GM21360 (cell line): ENCODE measurements around the gene DGKB.

ENCODE experiments used
- ATAC-seq: cut with Tn5 transposase; IDR thresholded peaks from one replicate; pipeline ENCODE4 v1.9.1; 2021; ENCODE audit warnings: mild to moderate bottlenecking, moderate library complexity; ENCODE audit not compliant: unreplicated experiment

Gene DGKB

DNA sequence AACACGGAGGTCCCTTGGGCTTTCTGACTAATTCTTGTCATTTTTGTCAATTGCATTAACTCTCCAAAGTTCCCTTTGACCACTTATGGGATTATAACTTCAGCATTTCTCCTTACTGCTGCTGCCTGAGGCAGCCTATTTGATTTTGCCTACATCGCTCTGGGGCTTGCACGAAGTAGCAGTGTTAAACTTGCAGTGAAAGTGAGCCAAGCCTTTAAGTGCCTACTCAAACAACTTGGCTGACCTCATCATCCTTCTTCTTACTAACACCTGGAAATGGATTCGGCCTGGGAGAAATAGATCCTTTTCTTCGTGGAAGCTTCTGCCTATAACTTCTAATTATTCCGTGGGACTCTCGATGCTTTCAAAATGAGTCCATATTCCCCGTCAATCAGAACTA, 76.6 kb downstream of the DGKB start:
- no peak for ATAC-seq

- no peak for ATAC-seq
These were observed 80.1 kb downstream of the DGKB start for GRCh38 chr7:14822481-14822854.

- no peak for ATAC-seq
These were observed 80.6 kb downstream of the DGKB start for GRCh38 chr7:14821757-14822480.

DNA sequence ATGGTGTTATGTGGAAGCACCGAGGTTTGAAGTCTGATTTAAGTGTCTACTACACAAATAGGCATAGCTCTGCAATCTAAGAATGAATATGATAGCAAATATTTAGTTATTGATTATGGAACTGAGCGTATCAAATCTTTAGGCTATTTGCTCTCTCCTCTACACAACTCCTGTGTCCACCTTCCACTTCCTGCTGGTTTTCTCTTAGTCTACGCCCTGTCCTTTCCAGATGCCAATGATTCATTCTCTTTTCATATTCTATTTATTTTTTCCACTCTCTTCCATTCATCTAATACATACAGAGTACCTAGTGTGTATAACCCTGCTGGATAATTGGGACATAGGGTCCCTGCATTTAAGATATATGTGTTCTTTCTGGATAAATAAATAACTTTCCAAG, 83.7 kb downstream of the DGKB start:
- no peak for ATAC-seq

DNA sequence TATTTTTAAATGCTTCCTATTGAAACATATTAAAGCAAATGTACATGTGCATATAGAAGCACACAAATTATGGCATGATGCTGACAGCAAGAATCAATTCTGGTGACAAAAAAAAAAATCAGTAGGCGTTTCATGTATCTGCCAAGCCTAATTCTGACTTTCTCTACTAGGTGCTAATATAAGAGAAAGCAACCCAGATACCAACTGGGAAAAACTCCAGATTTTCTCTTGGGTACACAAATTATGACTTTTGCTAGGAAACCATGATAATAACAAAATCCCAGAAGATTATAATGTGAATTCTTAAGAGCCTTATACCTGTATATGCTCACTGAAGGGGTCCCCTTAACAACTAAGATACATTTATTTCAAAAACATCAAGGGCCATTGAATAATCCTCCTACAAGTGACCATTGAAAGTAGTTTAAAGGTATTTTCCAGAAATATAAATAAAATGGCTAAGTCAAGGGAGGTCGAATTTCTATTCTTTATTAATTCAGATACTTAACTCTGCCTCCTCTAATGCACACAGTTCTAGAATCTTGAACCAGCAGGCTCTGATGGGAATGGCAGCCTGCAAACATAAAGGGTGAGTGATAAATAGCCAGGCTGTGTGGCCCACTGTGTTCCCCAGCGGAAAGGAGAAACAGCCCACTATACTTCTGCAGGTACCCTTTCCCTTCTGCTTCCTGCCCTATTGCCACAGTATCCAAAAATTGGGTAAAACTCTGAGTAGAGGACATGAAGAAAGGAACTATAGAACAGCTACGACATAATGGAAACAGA, 84.5 kb downstream of the DGKB start:
- no peak for ATAC-seq

GRCh38 chr7:14807507-14807906, 95.0 kb downstream of the DGKB start:
- ATAC-seq: no peak

- ATAC-seq: no peak
These were observed 95.7 kb downstream of the DGKB start for GRCh38 chr7:14806891-14807290.

- no peak for ATAC-seq
These were observed 97.3 kb downstream of the DGKB start for GRCh38 chr7:14805105-14805719.

- ATAC-seq: no peak
These were observed 101.9 kb downstream of the DGKB start for GRCh38 chr7:14800664-14801063.

DNA sequence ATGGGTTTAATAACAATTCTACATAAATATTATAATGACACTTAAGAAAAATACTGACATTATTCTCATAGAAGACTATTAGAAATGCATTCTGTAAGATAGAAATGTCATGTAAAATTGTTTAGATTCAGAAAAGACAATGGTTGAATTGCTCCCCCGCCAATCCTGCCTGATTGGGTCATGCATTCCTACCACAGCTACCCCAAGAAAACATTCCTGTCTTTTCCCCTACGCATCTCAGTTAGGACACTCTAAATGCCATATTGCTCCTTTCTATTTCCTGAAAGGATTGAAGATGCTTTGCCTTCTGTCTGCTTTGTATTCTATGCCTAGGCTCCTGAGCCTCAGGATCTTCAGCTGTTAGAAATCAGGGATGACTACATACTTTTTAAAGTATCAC, 109.4 kb downstream of the DGKB start:
- no peak for ATAC-seq

DNA sequence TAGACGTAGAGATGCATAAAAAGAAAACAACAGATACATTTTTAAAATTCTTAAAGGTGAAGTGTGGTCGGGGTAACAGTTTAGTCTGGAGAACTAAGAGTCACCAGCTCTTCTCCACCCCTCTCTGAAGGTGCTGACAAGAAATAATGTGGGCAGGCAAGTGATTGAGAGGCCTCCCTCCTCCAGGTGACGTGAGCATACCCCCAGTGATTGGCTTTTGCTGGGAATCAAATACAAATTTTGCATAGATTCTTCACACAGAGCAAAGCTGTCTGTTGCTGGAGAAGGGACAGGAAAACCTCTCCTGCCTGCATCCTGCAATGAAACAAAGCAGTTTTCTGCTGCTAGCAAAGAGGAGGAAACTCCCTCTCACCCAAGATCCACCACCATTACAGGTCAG, 115.0 kb downstream of the DGKB start:
- ATAC-seq: no peak

GRCh38 chr7:14786314-14786895, 116.1 kb downstream of the DGKB start:
- ATAC-seq: no peak

- no peak for ATAC-seq
These were observed 124.7 kb downstream of the DGKB start for GRCh38 chr7:14777806-14778205.

DNA sequence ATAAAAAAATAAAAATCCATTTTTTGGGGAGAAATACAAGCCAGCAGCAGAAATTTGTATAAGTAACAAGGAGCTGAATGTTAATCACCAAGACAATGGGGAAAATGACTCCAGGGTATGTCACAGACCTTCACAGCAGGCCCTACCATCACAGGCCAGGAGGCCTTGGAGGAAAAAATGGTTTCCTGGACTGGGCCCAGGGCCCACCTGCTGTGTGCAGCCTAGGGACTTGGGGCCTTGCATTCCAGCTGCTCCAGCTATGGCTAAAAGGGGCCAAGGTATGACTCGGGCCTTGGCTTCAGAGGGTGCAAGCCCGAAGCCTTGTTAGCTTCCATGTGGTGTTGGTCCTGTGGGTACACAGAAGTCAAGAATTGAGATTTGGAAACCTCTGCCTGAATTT, 126.3 kb downstream of the DGKB start:
- ATAC-seq: no peak

- no peak for ATAC-seq
These were observed 128.8 kb downstream of the DGKB start for GRCh38 chr7:14773729-14774271.

- no peak for ATAC-seq
These were observed 131.9 kb downstream of the DGKB start for GRCh38 chr7:14770614-14771013.

DNA sequence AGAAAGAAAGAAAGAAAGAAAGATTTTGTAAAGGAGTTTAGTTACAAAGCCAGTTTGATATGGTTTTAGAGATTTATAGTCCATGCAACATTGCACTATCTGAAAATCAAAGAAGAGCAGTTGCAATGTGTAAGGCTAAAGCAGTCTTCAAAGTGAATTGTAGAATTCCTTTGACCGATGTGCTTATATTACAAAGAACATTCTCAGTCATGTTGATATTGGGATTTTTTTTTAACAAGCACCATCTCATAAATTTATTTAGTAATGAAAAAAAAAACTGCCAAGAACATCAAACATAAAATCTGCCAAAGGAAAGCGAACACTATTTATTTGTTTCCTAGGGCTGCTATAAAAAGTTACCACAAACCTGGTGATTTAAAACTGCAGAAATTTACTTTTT, 133.3 kb downstream of the DGKB start:
- ATAC-seq: no peak

- ATAC-seq: no peak
These were observed 134.7 kb downstream of the DGKB start for GRCh38 chr7:14767716-14768425.

- no peak for ATAC-seq
These were observed 135.8 kb downstream of the DGKB start for GRCh38 chr7:14766747-14767146.

DNA sequence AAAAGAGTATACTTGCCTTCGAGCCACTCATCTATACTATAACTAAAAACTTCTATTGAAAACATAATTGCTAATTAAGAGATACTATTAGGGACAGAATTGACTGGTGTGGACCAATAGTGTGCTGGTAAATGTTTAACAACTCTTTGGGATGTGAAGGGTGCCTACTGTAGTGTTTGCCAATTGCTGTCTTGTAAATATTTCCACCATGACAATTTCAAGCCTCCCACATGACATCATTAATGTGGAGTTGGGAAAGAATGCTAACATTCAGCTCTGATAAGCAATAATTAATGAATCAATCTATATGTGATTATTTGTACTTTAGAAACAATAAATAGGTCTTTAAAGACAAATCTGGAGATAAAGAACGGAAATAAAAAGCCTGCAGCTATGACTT, 136.8 kb downstream of the DGKB start:
- ATAC-seq: no peak

GRCh38 chr7:14762561-14762960, 140.0 kb downstream of the DGKB start:
- ATAC-seq: no peak
